ENCODE results near the gene TRIM63. TPM values are rescaled to one million over a fixed set of nuclear protein-coding genes. Genes with fewer than 3 reads are reported as not detected.

Gene TRIM63
- total and polyA plus RNA-seq, 9 of the 15 experiments (the other 6 are each of a cell fraction or from before 2014, with no cell fraction given) = 0.08 to 0.57 (median 0.36) TPM

GRCh38 chr1:26077524-26077923 is 10.1 kb upstream of the TRIM63 start (continued):
- no peak for TF ChIP-seq STAT5B (CRISPR knock-in tag; IDR thresholded peaks at IDR 0.05)
- TF ChIP-seq, protein P1, sequence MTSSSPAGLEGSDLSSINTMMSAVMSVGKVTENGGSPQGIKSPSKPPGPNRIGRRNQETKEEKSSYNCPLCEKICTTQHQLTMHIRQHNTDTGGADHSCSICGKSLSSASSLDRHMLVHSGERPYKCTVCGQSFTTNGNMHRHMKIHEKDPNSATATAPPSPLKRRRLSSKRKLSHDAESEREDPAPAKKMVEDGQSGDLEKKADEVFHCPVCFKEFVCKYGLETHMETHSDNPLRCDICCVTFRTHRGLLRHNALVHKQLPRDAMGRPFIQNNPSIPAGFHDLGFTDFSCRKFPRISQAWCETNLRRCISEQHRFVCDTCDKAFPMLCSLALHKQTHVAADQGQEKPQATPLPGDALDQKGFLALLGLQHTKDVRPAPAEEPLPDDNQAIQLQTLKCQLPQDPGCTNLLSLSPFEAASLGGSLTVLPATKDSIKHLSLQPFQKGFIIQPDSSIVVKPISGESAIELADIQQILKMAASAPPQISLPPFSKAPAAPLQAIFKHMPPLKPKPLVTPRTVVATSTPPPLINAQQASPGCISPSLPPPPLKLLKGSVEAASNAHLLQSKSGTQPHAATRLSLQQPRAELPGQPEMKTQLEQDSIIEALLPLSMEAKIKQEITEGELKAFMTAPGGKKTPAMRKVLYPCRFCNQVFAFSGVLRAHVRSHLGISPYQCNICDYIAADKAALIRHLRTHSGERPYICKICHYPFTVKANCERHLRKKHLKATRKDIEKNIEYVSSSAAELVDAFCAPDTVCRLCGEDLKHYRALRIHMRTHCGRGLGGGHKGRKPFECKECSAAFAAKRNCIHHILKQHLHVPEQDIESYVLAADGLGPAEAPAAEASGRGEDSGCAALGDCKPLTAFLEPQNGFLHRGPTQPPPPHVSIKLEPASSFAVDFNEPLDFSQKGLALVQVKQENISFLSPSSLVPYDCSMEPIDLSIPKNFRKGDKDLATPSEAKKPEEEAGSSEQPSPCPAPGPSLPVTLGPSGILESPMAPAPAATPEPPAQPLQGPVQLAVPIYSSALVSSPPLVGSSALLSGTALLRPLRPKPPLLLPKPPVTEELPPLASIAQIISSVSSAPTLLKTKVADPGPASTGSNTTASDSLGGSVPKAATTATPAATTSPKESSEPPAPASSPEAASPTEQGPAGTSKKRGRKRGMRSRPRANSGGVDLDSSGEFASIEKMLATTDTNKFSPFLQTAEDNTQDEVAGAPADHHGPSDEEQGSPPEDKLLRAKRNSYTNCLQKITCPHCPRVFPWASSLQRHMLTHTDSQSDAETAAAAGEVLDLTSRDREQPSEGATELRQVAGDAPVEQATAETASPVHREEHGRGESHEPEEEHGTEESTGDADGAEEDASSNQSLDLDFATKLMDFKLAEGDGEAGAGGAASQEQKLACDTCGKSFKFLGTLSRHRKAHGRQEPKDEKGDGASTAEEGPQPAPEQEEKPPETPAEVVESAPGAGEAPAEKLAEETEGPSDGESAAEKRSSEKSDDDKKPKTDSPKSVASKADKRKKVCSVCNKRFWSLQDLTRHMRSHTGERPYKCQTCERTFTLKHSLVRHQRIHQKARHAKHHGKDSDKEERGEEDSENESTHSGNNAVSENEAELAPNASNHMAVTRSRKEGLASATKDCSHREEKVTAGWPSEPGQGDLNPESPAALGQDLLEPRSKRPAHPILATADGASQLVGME (CRISPR knock-in tag; IDR thresholded peaks at IDR 0.05) = no peak
- TF ChIP-seq CREB3 (tag; conservative IDR thresholded peaks at IDR 0.05; ENCODE audit: low read depth) = no peak
- TF ChIP-seq SRSF3 (IDR thresholded peaks at IDR 0.05; ENCODE audit: insufficient read depth, low read length) = no peak
- no peak for TF ChIP-seq NRF1 (conservative IDR thresholded peaks at IDR 0.05 in 1 of 2, IDR thresholded peaks at IDR 0.05 in 1 of 2)
- no peak for TF ChIP-seq ZFP30 (CRISPR knock-in tag; IDR thresholded peaks at IDR 0.05; ENCODE audit: borderline replicate concordance)
- peak; percentile 95 to 98 for TF ChIP-seq KDM1A (IDR thresholded peaks at IDR 0.05)
- peak; percentile 100 for TF ChIP-seq BCOR (IDR thresholded peaks at IDR 0.05)
- no peak for TF ChIP-seq CXXC5 (CRISPR knock-in tag; IDR thresholded peaks at IDR 0.05)
- no peak for TF ChIP-seq AFF4 (CRISPR knock-in tag; IDR thresholded peaks at IDR 0.05)
- no peak for TF ChIP-seq NCOA2 (IDR thresholded peaks at IDR 0.05; ENCODE audit: partially characterized antibody in 2 of 2)
- no peak for TF ChIP-seq ZC3H8 (IDR thresholded peaks at IDR 0.05)
- TF ChIP-seq WHSC1 (IDR thresholded peaks at IDR 0.05; ENCODE audit: low read length) = no peak
- no peak for TF ChIP-seq SAP30 (IDR thresholded peaks at IDR 0.05; ENCODE audit: borderline replicate concordance, insufficient read depth, low read depth, low read length, poor library complexity, severe bottlenecking)
- TF ChIP-seq TCF3 (CRISPR knock-in tag; IDR thresholded peaks at IDR 0.05) = no peak
- TF ChIP-seq, protein P2, sequence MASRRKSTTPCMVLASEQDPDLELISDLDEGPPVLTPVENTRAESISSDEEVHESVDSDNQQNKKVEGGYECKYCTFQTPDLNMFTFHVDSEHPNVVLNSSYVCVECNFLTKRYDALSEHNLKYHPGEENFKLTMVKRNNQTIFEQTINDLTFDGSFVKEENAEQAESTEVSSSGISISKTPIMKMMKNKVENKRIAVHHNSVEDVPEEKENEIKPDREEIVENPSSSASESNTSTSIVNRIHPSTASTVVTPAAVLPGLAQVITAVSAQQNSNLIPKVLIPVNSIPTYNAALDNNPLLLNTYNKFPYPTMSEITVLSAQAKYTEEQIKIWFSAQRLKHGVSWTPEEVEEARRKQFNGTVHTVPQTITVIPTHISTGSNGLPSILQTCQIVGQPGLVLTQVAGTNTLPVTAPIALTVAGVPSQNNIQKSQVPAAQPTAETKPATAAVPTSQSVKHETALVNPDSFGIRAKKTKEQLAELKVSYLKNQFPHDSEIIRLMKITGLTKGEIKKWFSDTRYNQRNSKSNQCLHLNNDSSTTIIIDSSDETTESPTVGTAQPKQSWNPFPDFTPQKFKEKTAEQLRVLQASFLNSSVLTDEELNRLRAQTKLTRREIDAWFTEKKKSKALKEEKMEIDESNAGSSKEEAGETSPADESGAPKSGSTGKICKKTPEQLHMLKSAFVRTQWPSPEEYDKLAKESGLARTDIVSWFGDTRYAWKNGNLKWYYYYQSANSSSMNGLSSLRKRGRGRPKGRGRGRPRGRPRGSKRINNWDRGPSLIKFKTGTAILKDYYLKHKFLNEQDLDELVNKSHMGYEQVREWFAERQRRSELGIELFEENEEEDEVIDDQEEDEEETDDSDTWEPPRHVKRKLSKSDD (conservative IDR thresholded peaks at IDR 0.05; ENCODE audit: low read length) = no peak
